Transverse colon (tissue), 4 donors: ENCODE results near the gene TTN. TPM values are rescaled to one million over a fixed set of nuclear protein-coding genes. Genes with fewer than 3 reads are reported as not detected.

ENCODE experiments used
- DNase-seq: peaks from one replicate; pipeline ENCODE4 v3.0.0-alpha.2; 2019
- H3K27ac ChIP-seq, 4 donors: fragments of 200-600 bp; sonication (generic); 2 replicates each; pipeline ENCODE4 v1.5.1; 2016 to 2018; ENCODE audit warnings: inconsistent platforms in 4 of 4
- H3K27me3 ChIP-seq: fragments of 200-600 bp; sonication (generic); 2 replicates; pipeline ENCODE4 v1.5.1; 2017; ENCODE audit warnings: inconsistent platforms
- H3K36me3 ChIP-seq, 4 donors: fragments of 200-600 bp; sonication (generic); 2 replicates each; pipeline ENCODE4 v1.5.1; 2017 to 2019; ENCODE audit warnings: inconsistent platforms in 4 of 4
- H3K4me1 ChIP-seq, 4 donors: fragments of 200-600 bp; sonication (generic); 2 replicates each; pipeline ENCODE4 v1.5.1; 2017 to 2020; ENCODE audit warnings: inconsistent platforms in 4 of 4
- H3K4me3 ChIP-seq, 4 donors: fragments of 200-600 bp; sonication (generic); 1 replicate in 1 of 4; 2 replicates in 3 of 4; pipeline versions ENCODE4 v1.5.1 to v1.6.1; 2017 to 2019; ENCODE audit warnings: inconsistent platforms in 4 of 4
- H3K9me3 ChIP-seq, 2 donors: fragments of 200-600 bp; sonication (generic); 2 replicates each; pipeline ENCODE4 v1.5.1; 2017 to 2019; ENCODE audit warnings: inconsistent platforms in 2 of 2
- EP300 ChIP-seq: sonication (generic); formaldehyde crosslinking; IDR thresholded peaks from one replicate; pipeline ENCODE4 v1.6.1; 2017; ENCODE audit warnings: antibody characterized with exemption, low read depth
- POLR2A ChIP-seq: fragments of 450-650 bp; IDR thresholded peaks from one replicate; pipeline ENCODE4 v1.6.1; 2016; ENCODE audit warnings: antibody characterized with exemption, mild to moderate bottlenecking, moderate library complexity
- POLR2AphosphoS5 ChIP-seq, 3 donors: sonication (generic); formaldehyde crosslinking; IDR thresholded peaks; one replicate each; pipeline ENCODE4 v1.6.1; 2016; ENCODE audit warnings: antibody characterized with exemption in 3 of 3
- WGBS, 2 donors: methylation state at CpG; one replicate each; pipeline ENCODE4 v1.1.5; 2018; ENCODE audit warnings: low coverage in 1 of 2; 5-methylcytosine and 5-hydroxymethylcytosine counted together
- in situ Hi-C, 4 donors: fragments of 200-750 bp; cut with MboI; loops; one replicate each; pipeline versions ENCODE4 v1.15.0 to v1.15.1; 2017; ENCODE audit warnings: low sequenced_read_pairs in 3 of 4, low pct_ligation_motif_present in 1 of 4, low pct_unique_long_range_greater_than_20kb in 1 of 4
- intact Hi-C: fragments of 100-400 bp; cut with DNase I; formaldehyde crosslinking; loops from one replicate; pipeline ENCODE4 v1.15.1; 2023; ENCODE audit warnings: low total_unique reads
- total RNA-seq, 4 donors: library from RNA; depleted of rRNA; stranded (reverse); fragments of >200 nt; gene quantifications; one replicate each; pipeline ENCODE4 v1.1.0, GENCODE V29; 2016
- TF ChIP-seq, protein P1 (sequence below), 5 experiments: fragments of 200-600 bp in 3 of 5; fragments of 450-650 bp in 2 of 5; sonication (generic) in 3 of 5; IDR thresholded peaks; 1 replicate in 2 of 5; 2 replicates in 3 of 5; pipeline ENCODE4 v1.5.1; 2016 to 2017; ENCODE audit warnings: antibody characterized with exemption in 5 of 5, inconsistent platforms in 3 of 5, mild to moderate bottlenecking in 2 of 5, moderate library complexity in 1 of 5

The TTN gene
- total RNA-seq, 4 donors from 2014 or later: 6.2 to 43.4 (median 18.1) TPM

DNA sequence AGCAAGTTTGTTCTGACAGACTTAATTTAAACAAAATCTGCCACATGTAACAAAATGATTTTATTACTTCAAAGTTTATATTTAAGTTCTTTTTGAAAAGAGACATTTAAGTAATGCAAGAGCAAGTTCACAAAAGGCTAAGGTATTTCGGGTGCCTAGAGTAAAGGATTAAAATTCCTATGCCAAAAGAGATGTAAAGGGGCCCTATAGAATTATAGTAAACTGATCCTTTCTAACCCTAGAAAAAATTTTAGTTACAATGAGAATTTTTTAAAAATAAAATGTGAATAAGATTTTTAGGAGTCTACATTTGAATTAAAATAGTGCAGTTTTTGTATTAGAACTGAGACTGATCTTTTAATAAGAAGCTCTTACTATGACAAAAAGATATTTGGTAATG lies 179.8 kb downstream of the TTN start:
- intact Hi-C loops (no loop called here), in situ Hi-C loops (no loop called here)
- Histone ChIP-seq H3K27me3 (no peaks in the 10 kb centered on the region), H3K9me3 (no peaks in the 10 kb centered on the region), H3K36me3 (no peaks in the 10 kb centered on the region), H3K27ac (no peak overlapping the region), H3K4me3 (no peak overlapping the region), H3K4me1 (no peaks in the 10 kb centered on the region)
- TF ChIP-seq, protein P1, sequence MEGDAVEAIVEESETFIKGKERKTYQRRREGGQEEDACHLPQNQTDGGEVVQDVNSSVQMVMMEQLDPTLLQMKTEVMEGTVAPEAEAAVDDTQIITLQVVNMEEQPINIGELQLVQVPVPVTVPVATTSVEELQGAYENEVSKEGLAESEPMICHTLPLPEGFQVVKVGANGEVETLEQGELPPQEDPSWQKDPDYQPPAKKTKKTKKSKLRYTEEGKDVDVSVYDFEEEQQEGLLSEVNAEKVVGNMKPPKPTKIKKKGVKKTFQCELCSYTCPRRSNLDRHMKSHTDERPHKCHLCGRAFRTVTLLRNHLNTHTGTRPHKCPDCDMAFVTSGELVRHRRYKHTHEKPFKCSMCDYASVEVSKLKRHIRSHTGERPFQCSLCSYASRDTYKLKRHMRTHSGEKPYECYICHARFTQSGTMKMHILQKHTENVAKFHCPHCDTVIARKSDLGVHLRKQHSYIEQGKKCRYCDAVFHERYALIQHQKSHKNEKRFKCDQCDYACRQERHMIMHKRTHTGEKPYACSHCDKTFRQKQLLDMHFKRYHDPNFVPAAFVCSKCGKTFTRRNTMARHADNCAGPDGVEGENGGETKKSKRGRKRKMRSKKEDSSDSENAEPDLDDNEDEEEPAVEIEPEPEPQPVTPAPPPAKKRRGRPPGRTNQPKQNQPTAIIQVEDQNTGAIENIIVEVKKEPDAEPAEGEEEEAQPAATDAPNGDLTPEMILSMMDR (IDR thresholded peaks at IDR 0.05): no peak
- TF ChIP-seq EP300: no peak
- DNase-seq: no peak
- WGBS, 2 donors: 86 to 88% methylated on average over 1 of the region's 1 CpG

DNA sequence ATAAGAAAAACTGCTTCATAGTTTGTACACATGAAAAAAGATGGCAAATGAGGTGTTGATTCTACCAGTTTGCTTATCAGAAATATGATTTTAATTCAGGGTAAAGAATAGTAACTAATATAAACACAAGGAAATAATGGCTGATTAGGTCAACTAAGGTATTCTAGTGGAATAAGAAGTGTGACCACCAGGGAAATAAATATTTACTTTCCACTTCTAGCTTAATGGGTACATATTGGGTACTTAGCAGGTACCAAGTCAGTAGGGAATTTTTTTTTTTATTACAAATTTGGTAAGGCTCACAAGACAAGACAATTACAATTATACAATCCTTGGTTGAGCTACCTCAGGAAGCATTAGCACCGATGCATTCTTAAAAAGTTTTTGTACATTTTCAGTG lies 191.3 kb downstream of the TTN start:
- intact Hi-C loops (no loop called here), in situ Hi-C loops (no loop called here)
- 100% methylated on average over 1 of the region's 1 CpG for WGBS, 2 donors
- no peak overlapping the region for H3K4me3 ChIP-seq
- no peaks in the 10 kb centered on the region for H3K9me3 ChIP-seq
- H3K4me1 ChIP-seq: no peaks in the 10 kb centered on the region
- no peak overlapping the region for H3K27ac ChIP-seq
- TF ChIP-seq EP300 (no peak), POLR2AphosphoS5 (IDR thresholded peaks at IDR 0.05) (no peak), POLR2A (no peak)
- TF ChIP-seq, protein P1 (IDR thresholded peaks at IDR 0.05): no peak
- H3K36me3 ChIP-seq: no peaks in the 10 kb centered on the region
- H3K27me3 ChIP-seq: no peaks in the 10 kb centered on the region
- no peak for DNase-seq

DNA sequence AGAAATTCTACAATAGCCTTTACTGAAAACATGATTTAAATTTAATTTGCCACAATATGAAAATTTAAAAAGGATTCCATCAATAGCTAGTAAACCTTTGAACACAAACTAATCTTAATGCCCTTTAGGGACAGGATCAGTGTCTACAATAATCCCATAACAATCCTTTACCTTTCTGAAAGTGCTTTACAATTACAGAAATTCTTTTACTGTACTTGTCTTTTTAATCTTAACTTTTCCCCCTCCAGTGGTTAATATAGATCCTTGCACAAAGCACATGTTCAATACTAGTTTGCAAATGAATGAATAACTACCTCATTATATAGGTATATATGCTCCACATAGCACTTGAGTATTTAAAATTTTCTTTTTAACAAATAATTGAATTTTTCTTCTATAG lies 204.3 kb downstream of the TTN start:
- Histone ChIP-seq H3K4me3 (no peak overlapping the region), H3K36me3 (peaks cover 0 to 10% (median 0%) of the 10 kb centered on the region in 4 donors), H3K27ac (no peak overlapping the region), H3K4me1 (no peaks in the 10 kb centered on the region), H3K9me3 (no peaks in the 10 kb centered on the region), H3K27me3 (no peaks in the 10 kb centered on the region)
- in situ Hi-C loops (no loop called here), intact Hi-C loops (no loop called here)
- no peak for DNase-seq
- TF ChIP-seq POLR2AphosphoS5 (IDR thresholded peaks at IDR 0.05): no peak
- no peak for TF ChIP-seq POLR2A
- TF ChIP-seq, protein P1 (IDR thresholded peaks at IDR 0.05): no peak
- no peak for TF ChIP-seq EP300

DNA sequence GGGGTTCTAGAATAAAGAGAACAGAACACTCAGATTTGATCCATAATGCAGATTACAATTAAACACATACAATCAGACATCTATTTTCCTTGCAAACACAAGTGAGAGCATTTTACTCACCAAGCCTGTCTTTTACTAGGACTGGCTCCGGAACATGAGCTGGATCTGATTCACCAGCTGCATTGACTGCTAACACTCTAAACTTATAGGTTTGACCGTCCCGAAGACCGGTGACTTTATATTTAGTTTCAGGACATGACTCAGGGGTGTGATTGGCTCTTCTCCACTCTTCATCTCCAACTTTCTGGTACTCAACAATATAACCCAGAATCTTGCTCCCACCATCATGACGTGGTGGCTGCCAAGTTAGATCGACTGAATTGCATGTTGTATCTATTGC lies 214.6 kb downstream of the TTN start:
- Histone ChIP-seq H3K27me3 (no peaks in the 10 kb centered on the region), H3K4me1 (no peaks in the 10 kb centered on the region), H3K9me3 (no peaks in the 10 kb centered on the region), H3K36me3 (no peaks in the 10 kb centered on the region), H3K4me3 (no peak overlapping the region), H3K27ac (no peak overlapping the region)
- intact Hi-C loops (no loop called here), in situ Hi-C loops (no loop called here)
- TF ChIP-seq POLR2A (no peak), EP300 (no peak), POLR2AphosphoS5 (IDR thresholded peaks at IDR 0.05) (no peak)
- TF ChIP-seq, protein P1 (IDR thresholded peaks at IDR 0.05): no peak
- no peak for DNase-seq
- WGBS, 2 donors: 96 to 97% methylated on average over 6 of the region's 6 CpGs
